ENCODE data around the gene SLC16A8. TPM values are rescaled to one million over a fixed set of nuclear protein-coding genes. Genes with fewer than 3 reads are reported as not detected.

Gene SLC16A8
- total RNA-seq, 2 donors from 2014 or later = 0.51 to 0.57 TPM

GRCh38 chr22:38077096-38077495 is 6.9 kb downstream of the SLC16A8 start:
- intact Hi-C loops (cut with DNase I) = loop anchor here in 1 of 2 donors (10.0 kb wide), 1 partner anchor 278 kb away; no protein-coding TSS in a partner anchor
- no peak for DNase-seq (ENCODE audit: low spot score)

- intact Hi-C loops (cut with DNase I) = loop anchor here in 1 of 2 donors (10.0 kb wide), 1 partner anchor 279 kb away; no protein-coding TSS in a partner anchor
- no peak for DNase-seq (ENCODE audit: low spot score)
Measured at GRCh38 chr22:38075961-38076360, 8.0 kb downstream of the SLC16A8 start.

- intact Hi-C loops (cut with DNase I) = loop anchor here in 1 of 2 donors (10.0 kb wide), 1 partner anchor 280 kb away; no protein-coding TSS in a partner anchor
Measured at GRCh38 chr22:38075105-38075825, 8.7 kb downstream of the SLC16A8 start.

GRCh38 chr22:38074181-38075104 is 9.5 kb downstream of the SLC16A8 start:
- intact Hi-C loops (cut with DNase I) = loop anchor here in 1 of 2 donors (10.0 kb wide), 1 partner anchor 280 kb away; no protein-coding TSS in a partner anchor
- DNase-seq (ENCODE audit: low spot score) = no peak

More at GRCh38 chr22:38075105-38075825, 8.7 kb downstream of the SLC16A8 start:
- DNase-seq (ENCODE audit: low spot score) = no peak

- DNase-seq (ENCODE audit: low spot score) = no peak
Measured at GRCh38 chr22:38073150-38074130, 10.5 kb downstream of the SLC16A8 start.

GRCh38 chr22:38072322-38073149 is 11.4 kb downstream of the SLC16A8 start:
- DNase-seq (ENCODE audit: low spot score) = no peak
- intact Hi-C loops (cut with DNase I) = loop anchor here in 1 of 2 donors (10.0 kb wide), 1 partner anchor 282 kb away; no protein-coding TSS in a partner anchor

More at GRCh38 chr22:38073150-38074130, 10.5 kb downstream of the SLC16A8 start:
- intact Hi-C loops (cut with DNase I) = loop anchor here in 1 of 2 donors (10.0 kb wide), 1 partner anchor 281 kb away; no protein-coding TSS in a partner anchor

- intact Hi-C loops (cut with DNase I) = loop anchor here in 1 of 2 donors (10.0 kb wide), 1 partner anchor 283 kb away; no protein-coding TSS in a partner anchor
- DNase-seq (ENCODE audit: low spot score) = no peak
Measured at GRCh38 chr22:38071421-38072321, 12.3 kb downstream of the SLC16A8 start.

GRCh38 chr22:38070250-38070921 is 13.6 kb downstream of the SLC16A8 start:
- DNase-seq (ENCODE audit: low spot score) = no peak
- intact Hi-C loops (cut with DNase I) = loop anchor here in 1 of 2 donors (10.0 kb wide), 1 partner anchor 284 kb away; no protein-coding TSS in a partner anchor

- intact Hi-C loops (cut with DNase I) = loop anchor here in 1 of 2 donors (10.0 kb wide), 1 partner anchor 285 kb away; no protein-coding TSS in a partner anchor
Measured at GRCh38 chr22:38069372-38070249, 14.4 kb downstream of the SLC16A8 start.

GRCh38 chr22:38068641-38069371 is 15.2 kb downstream of the SLC16A8 start:
- intact Hi-C loops (cut with DNase I) = no loop called here
- no peak for DNase-seq (ENCODE audit: low spot score)

More at GRCh38 chr22:38069372-38070249, 14.4 kb downstream of the SLC16A8 start:
- peak; percentile 85 for DNase-seq (ENCODE audit: low spot score)

- DNase-seq (ENCODE audit: low spot score) = no peak
- intact Hi-C loops (cut with DNase I) = no loop called here
Measured at GRCh38 chr22:38067761-38068360, 16.1 kb downstream of the SLC16A8 start.

- DNase-seq (ENCODE audit: low spot score) = no peak
- intact Hi-C loops (cut with DNase I) = no loop called here
Measured at GRCh38 chr22:38067028-38067415, 17.0 kb downstream of the SLC16A8 start.

- intact Hi-C loops (cut with DNase I) = no loop called here
- no peak for DNase-seq (ENCODE audit: low spot score)
Measured at GRCh38 chr22:38066381-38067027, 17.5 kb downstream of the SLC16A8 start.

Data from posterior vena cava (tissue), 2 donors.